SH-SY5Y (cell line): Measurements from ENCODE around the gene MAPK6.

Experiments
- GATA2 ChIP-seq: IDR thresholded peaks from 2 replicates; pipeline ENCODE4 v1.6.1; 2011; ENCODE audit warnings: mild to moderate bottlenecking, low read depth, low read length
- GATA3 ChIP-seq: IDR thresholded peaks from 2 replicates; pipeline ENCODE4 v1.6.1; 2011; ENCODE audit warnings: low read depth, mild to moderate bottlenecking, low read length, moderate library complexity

DNA sequence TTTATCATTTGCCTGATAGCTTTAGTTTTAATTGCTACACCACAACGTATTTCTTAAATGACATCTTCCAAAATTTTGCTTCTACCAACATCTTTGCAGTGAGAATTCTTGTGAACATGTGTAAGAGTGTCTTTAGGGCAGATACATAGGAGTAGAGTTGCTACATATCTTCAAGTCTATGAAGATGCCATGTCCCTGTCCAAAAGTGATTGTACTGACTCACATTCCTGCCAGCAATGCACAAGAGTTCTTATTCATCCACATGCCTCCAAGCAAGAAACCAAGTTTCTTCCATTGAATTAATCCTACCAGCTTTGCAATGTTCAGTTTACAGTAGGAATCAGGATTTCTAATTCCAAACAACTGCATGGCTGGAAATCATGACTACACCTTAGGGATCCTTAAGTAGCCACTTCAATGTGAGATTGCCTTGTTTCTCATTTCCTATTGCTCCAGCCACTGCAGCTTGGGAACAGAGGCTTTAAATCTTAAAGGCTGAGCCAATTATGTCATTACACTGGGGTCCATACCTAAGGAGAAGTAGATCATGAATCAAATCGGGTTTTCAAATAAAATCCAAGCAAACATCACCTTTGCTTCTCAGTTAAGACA lies 49.1 kb downstream of the MAPK6 start:
- TF ChIP-seq GATA2 (no peak), GATA3 (no peak)
